Occipital lobe (tissue), 2 donors: ENCODE data around the gene RABL3. TPM values are rescaled to one million over a fixed set of nuclear protein-coding genes. Genes with fewer than 3 reads are reported as not detected.
"Not testable (repeated sequence)": the region's sequence is repeated elsewhere in the genome, so short reads cannot be mapped to it uniquely, and the experiment has no call there.

ENCODE experiments used
- DNase-seq: peaks from one replicate; lab custom pipeline; 2025; lab: John Stamatoyannopoulos, UW
- total RNA-seq: library from RNA; depleted of rRNA; stranded (reverse); fragments of >200 nt; gene quantifications from one replicate; pipeline ENCODE4 v1.2.3, GENCODE V29; 2014

Gene RABL3
- total RNA-seq, 1 donor from 2014 or later, result 12.6 TPM

DNA sequence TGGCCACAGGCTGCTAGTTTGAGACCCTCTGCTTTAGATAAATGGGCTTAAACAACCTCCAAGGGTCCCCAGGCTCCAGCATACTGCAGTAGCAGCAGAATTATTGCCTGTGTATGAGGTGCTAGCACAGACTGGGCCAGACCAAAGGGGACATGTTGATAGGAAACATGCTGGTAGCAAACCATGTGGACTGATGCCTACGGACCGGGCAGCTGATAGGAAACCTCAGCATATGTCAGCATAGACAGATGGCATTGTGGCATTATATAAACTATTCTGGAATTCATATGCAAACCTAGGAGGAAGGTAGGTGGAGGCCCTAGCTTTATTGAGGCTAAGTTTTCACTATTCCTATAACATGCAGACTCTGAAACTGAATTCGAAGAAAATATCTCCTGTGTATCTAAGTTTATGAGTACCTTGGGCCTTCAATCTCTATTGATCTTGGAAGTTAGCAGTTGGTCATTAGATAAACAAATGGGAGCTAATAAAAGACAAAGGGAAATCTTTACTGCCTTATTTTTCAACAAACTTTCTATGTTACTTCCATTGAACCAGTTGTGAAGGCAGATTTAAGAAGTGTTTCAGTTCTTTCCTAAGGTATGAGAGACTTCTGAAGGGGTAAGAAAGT is 58.5 kb downstream of the RABL3 start:
- DNase-seq, result no peak

GRCh38 chr3:120683213-120683612 is 59.1 kb downstream of the RABL3 start:
- DNase-seq, result no peak

- no peak for DNase-seq
These were observed 60.1 kb downstream of the RABL3 start, which contains the start of gene HGD for GRCh38 chr3:120682095-120682681. HGD (minus strand) TSS chr3:120682239; CDS start chr3:120682111, 128 bp downstream.

- DNase-seq, result no peak
These were observed 60.7 kb downstream of the RABL3 start for GRCh38 chr3:120681506-120682038.

GRCh38 chr3:120681018-120681417 is 61.3 kb downstream of the RABL3 start:
- no peak for DNase-seq

- no peak for DNase-seq
These were observed 62.0 kb downstream of the RABL3 start for GRCh38 chr3:120680193-120680894.

GRCh38 chr3:120678984-120679383 is 63.3 kb downstream of the RABL3 start:
- no peak for DNase-seq

DNA sequence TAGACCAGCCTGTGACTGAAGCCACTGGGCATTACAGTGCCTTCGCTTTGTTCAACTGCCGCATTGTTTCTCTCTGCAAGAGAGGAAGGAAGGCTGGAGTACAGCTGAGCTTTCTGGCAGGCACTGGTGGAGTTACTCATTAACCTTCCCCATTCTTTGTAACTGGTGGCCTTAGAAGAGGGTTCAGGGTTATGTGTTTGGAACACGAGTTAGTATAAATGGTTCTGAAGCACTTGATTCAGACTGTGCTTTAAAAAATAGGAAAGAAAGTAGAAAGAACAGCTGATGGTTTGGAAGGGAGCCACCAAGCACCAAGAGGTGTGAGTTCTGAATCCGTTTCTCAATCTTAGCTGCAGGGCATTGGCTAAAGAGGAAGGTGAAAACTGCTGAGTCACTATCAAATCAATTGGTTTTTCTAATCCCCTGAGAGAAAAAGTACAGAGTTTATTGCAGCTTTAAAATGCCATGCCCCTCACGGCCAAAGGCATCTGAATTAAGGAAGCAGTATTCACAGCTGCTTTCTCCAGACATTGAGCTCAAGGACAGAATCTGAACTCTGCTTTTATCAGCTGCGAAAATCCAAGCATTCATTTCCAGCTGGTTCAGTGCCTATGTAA is 63.9 kb downstream of the RABL3 start:
- DNase-seq, result peak; percentile 36

- DNase-seq, result not testable (repeated sequence)
These were observed 65.1 kb downstream of the RABL3 start for GRCh38 chr3:120677193-120677592.

DNA sequence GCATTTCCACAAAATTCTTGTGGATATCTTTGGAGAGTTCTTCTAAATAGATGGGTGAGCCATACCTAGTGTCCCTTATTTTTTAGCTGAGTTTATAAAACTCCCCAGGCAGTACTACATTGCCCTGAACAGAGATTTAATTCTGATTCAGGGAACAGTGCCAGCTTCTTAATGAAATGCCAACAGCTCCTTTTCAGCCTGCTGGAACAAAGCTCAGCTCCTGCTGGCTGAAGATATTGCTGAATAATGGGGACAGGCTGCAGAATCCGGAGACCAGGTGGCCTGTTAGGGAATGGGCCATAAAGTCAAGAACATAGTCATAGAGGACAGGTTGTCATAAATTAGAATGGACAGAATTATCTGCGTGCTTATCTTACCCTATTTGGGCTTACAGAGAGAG is 69.2 kb downstream of the RABL3 start:
- no peak for DNase-seq

- DNase-seq, result no peak
These were observed 71.7 kb downstream of the RABL3 start for GRCh38 chr3:120670576-120670975.

- no peak for DNase-seq
These were observed 77.4 kb downstream of the RABL3 start for GRCh38 chr3:120664926-120665325.

- no peak for DNase-seq
These were observed 80.4 kb downstream of the RABL3 start for GRCh38 chr3:120661945-120662344.

DNA sequence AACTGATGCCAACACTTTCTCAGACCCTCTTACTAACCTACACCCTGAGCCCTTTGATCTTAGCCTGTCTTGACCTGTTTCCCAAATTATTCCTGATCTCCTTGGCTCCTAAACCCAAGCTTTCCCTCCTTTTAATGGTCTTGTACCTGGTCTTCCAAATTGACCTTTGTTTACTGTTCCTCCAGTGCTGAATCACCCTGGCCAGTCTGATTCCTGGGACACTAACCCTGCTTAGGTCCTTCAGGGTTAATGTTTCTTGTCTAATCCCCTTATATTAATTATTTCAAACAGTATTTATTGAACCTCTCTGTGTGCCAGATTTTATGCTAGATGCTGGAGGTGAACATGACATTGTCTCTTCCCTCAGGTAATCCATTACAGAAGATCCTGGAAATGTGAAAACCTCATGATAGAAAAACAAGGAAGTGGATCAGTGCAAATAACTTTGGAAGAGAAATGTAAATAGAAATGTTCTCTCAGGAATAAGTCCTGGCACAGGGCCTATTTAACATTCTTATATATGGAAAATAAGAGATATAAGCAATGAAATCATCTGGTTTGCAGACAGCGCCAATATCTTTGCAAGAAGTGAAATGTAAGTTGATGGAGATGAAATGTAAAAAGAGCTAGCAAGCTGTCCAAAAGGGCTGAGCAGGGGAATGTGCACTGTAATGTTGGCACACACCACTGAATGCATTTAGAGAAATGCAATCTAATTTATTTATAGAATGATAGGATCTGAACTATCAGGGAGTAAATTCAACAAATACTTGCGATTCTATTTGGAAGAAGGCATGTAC is 81.0 kb downstream of the RABL3 start:
- DNase-seq, result no peak

DNA sequence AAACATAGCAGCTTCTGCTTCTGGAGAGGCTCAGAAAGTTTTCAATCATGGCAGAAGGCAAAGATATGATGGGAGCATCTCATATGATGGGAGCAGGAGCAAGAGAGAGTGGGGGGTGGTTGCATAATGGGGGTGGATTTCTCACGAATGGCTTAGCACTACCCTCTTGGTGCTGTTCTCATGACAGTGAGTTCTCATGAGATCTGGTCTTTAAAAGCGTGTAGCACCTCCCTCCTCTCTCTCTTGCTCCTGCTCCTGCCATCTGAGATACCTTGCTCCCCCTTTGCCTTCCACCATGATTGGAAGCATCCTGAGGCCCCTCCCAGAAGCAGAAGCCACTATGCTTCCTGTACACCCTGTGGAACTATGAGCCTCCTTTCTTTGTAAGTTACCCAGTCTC is 82.5 kb downstream of the RABL3 start:
- no peak for DNase-seq

DNA sequence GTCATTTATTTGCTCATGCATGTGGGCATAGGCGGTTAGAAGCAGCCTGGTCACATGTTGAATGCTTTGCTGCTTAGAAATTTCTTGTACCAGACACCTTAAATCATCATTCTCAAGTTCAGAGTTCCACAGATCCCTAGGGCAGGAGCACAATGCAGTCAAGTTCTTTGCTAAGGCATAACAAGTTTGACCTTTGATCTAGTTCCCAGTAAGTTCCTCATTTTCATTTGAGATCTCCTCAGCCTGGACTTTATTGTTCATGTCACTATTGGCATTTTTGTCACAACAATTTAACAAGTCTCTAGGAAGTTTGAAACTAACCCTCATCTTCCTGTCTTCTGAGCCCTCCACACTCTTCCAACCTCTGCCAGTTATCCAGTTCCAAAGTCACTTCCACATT is 83.0 kb downstream of the RABL3 start:
- no peak for DNase-seq

DNA sequence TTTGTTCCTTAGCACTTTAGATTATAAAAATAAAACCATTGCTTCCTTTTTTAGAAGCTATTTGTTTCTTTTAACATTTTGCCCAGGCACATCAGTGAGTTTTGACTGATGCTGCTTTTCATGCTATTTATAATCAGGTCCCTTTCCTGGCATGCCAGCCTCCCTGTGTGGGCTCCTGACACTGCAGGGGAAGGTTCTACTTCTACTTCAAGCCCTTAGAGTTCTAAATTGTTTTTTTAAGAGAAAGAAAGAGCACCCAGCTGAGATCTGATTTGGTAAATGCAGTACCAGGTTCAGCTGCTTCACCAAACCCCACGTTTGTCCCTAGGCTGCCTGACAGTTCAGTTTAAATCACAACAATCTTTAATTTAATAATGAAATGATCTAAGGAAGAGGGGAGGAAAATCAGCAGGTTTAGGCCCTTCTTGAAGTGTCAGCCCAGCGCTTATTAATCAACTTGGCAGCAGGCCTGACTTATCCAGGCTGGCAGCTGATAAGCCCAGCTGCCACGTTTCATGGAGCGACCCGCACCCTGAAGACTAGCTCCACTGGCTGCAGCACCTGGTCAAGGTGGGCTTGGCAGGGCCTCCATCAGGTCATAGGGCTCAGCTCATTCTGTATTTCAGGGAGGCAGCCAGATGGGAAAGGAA is 89.3 kb downstream of the RABL3 start:
- no peak for DNase-seq

- no peak for DNase-seq
These were observed 90.0 kb downstream of the RABL3 start for GRCh38 chr3:120652281-120652680.

DNA sequence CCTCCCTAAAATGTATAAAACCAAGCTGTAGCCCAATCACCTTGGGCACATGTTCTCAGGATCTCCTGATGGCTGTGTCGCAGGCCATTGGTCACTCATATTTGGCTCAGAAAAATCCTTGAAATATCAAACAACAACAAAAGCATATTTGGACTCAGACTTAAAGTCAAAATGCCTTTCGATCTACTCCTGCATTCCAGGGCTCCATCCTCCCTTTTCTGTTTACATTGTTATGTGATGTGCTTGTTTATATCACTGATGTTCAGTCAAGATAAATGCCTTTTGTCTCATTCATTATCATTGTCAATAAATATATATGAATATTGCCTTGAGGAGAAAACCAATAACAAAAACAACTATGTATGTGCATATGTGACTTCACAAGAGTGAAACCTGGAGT is 92.0 kb downstream of the RABL3 start:
- DNase-seq, result no peak

- DNase-seq, result no peak
These were observed 92.5 kb downstream of the RABL3 start for GRCh38 chr3:120649830-120650233.

DNA sequence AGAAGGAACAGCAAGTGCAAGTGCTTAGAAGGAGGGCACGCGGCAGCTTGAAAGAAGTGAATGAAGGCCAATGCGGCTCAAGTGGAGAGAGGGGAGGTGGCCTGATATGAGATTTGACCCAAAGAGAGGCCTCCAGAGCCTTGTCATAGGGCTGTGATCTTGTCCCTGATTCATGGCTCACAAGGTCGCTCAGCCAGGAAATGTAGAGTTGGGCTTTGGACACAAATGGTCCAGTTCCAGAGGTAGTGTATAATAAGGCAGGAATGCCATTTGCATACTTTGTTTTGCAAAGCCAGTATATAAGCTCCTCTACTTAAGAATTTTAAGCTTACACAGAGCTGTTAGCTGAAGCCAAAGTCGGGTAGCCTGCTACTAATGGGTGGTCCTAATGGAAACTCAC is 94.0 kb downstream of the RABL3 start:
- no peak for DNase-seq
